ENCODE results near the gene F2RL1.
"Not testable (repeated sequence)": the region's sequence is repeated elsewhere in the genome, so short reads cannot be mapped to it uniquely, and the experiment has no call there.

The F2RL1 gene

DNA sequence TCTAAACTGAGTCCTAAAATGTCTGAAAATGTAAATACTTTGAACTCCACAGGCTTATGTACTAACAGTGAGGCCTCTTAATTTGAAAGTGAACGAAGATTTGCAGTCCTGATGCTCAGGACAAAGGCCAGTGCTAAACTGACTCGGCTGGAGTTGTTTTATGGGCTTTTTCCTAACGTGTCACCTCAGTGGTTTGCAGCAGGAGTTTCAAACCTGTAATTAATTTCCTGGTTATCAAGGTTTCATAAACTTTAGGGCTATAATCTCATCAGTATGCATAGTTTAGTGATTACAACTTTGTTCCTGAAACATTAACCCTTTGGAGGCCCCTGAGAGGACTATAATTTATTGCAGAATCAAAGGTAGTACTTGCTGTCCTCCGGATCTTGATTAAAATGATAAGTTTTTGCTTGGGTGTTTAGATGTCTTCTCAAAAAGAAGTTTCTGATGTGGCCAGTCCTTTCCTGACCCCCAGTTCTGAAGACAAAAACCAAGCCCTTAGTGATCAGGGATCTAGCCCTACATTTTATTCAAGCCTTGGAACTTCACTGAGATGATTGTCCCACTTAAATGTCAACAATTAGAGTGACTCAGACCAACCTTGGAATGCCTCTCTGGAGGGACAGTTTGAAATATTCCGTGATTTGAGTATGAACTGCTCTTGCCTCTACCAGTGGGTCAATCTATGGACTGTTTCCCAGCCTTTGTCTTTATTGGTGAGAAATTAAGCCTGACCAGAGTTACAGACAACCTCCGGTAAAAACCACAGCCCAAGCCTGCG, 19.8 kb downstream of the F2RL1 start:
- DNase-seq = no peak
- in situ Hi-C loops (cut with HindIII; ENCODE audit: low pct_ligation_motif_present, low pct_unique_long_range_greater_than_20kb, low sequenced_read_pairs) = no loop called here

- no peak for DNase-seq
- in situ Hi-C loops (cut with HindIII; ENCODE audit: low pct_ligation_motif_present, low pct_unique_long_range_greater_than_20kb, low sequenced_read_pairs) = no loop called here
Measured at GRCh38 chr5:76841361-76841760, 22.5 kb downstream of the F2RL1 start.

DNA sequence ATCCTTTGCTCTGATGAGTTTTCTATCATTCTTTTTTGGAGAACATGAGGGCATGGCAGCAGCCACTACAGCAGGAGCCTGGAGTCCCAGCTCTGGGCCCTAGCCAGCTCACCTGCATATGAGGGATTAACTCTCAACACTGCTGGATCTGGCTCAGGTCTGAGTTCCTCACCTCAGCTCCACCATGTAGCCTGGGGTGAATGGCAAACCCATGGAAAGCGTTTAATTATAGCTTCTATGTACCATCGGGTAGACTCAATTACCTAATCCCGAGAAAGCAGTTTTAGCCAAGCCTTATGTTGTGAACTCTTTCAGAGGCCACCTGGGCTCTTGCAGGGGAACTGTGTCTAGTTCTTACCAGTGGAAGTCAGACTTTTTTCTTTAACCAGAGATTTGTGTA, 27.1 kb downstream of the F2RL1 start:
- no peak for DNase-seq
- in situ Hi-C loops (cut with HindIII; ENCODE audit: low pct_ligation_motif_present, low pct_unique_long_range_greater_than_20kb, low sequenced_read_pairs) = no loop called here

GRCh38 chr5:76849419-76850291, 30.8 kb downstream of the F2RL1 start, which contains the start of gene S100Z:
Gene S100Z (plus strand): TSS chr5:76850014. CDS start chr5:76875360, 25,346 bp downstream.
- no peak for DNase-seq
- in situ Hi-C loops (cut with HindIII; ENCODE audit: low pct_ligation_motif_present, low pct_unique_long_range_greater_than_20kb, low sequenced_read_pairs) = loop anchor here (25.0 kb wide), 1 partner anchor 188 kb away; the partner anchor contains the start of gene AGGF1

DNA sequence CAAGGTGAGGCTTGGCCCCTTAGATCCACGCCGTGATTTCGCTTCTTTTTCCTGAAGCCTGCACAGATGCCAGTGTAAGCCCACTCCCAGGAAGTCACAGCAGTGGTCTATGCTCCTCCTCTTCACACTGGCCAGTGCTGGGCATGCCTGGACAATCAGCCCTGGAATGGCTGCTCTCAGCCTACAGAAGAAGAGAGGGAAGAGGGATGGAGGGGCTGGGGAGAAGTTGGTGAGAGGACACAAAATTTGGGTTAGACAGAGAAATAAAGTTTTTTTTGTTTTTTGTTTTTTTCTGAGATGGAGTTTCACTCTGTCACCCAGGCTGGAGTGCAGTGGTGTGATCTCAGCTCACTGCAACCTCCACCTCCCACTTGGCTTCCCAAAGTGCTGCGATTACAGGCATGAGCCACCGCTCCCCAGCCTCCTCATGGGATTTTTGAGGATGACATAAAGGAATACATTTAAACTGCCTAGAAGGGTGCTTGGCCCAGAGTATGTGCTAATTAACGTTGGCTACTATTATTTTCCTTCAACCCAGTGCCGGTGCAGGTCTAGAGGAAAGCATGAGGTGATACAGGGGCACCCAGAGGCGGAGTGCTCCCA, 31.8 kb downstream of the F2RL1 start:
- in situ Hi-C loops (cut with HindIII; ENCODE audit: low pct_ligation_motif_present, low pct_unique_long_range_greater_than_20kb, low sequenced_read_pairs) = loop anchor here (25.0 kb wide), 1 partner anchor 187 kb away; the partner anchor contains the start of gene AGGF1
- DNase-seq = no peak

GRCh38 chr5:76851728-76852369, 33.0 kb downstream of the F2RL1 start:
- no peak for DNase-seq
- in situ Hi-C loops (cut with HindIII; ENCODE audit: low pct_ligation_motif_present, low pct_unique_long_range_greater_than_20kb, low sequenced_read_pairs) = loop anchor here (25.0 kb wide), 1 partner anchor 185 kb away; the partner anchor contains the start of gene AGGF1

DNA sequence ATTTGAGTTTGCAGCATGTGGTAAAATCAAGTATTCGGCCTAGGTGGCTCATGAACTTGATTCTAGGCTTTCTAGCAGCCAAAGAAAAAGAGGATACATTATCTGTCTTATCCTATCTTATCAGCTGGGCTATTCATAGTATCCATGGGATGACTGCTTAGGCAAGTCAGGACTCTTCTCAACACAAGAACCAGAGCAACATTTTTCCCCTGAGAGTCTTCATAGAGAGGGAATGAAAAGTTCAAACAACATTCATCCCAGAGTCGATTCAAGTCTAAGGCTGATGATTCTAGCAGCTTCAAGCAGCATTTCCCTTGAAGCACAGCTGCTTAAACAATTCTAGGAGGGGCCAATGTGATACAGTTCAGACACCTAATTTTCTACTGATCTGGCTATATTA, 33.9 kb downstream of the F2RL1 start:
- in situ Hi-C loops (cut with HindIII; ENCODE audit: low pct_ligation_motif_present, low pct_unique_long_range_greater_than_20kb, low sequenced_read_pairs) = loop anchor here (25.0 kb wide), 1 partner anchor 185 kb away; the partner anchor contains the start of gene AGGF1

GRCh38 chr5:76853741-76854140, 34.9 kb downstream of the F2RL1 start:
- in situ Hi-C loops (cut with HindIII; ENCODE audit: low pct_ligation_motif_present, low pct_unique_long_range_greater_than_20kb, low sequenced_read_pairs) = loop anchor here (25.0 kb wide), 1 partner anchor 184 kb away; the partner anchor contains the start of gene AGGF1
- not testable (repeated sequence) for DNase-seq

More for the DNA sequence above, 33.9 kb downstream of the F2RL1 start:
- no peak for DNase-seq

DNA sequence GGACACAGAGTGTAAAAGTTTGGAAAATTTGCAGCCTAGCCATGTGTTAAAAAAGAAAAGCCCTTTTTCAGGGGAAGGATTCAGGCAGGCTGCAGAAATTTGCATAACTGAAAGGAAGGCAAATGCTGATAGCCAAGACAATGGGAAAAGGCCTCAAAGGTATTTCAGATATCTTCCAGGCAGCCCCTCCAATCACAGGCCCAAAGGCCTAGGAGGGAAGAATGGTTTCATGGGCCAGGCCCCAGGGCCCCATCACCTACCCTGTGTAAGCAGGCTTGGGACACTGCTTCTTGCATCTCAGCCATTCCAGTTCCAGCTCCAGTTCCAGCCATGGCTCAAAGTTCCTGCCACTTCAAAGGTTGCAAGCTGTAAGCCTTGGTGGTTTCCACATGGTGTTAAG, 35.8 kb downstream of the F2RL1 start:
- in situ Hi-C loops (cut with HindIII; ENCODE audit: low pct_ligation_motif_present, low pct_unique_long_range_greater_than_20kb, low sequenced_read_pairs) = loop anchor here (25.0 kb wide), 1 partner anchor 183 kb away; the partner anchor contains the start of gene AGGF1
- no peak for DNase-seq

DNA sequence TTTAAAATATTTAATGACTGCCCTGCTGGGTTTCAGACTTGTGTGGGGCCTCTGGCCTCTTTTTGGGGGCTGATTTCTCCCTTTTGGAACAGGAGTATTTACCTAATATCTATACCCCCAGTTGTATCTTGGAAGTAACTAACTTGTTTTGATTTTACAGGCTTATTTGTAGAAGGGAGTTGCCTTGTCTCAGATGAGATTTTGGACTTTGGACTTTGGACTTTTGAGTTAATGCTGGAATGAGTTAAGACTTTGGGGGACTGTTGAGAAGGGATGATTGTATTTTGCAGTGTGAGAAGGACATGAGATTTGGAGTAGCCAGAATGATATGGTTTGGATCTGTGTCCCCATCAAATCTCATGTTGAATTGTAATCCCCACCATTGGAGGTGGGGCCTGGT, 36.7 kb downstream of the F2RL1 start:
- DNase-seq = not testable (repeated sequence)
- in situ Hi-C loops (cut with HindIII; ENCODE audit: low pct_ligation_motif_present, low pct_unique_long_range_greater_than_20kb, low sequenced_read_pairs) = loop anchor here (25.0 kb wide), 1 partner anchor 182 kb away; the partner anchor contains the start of gene AGGF1

DNA sequence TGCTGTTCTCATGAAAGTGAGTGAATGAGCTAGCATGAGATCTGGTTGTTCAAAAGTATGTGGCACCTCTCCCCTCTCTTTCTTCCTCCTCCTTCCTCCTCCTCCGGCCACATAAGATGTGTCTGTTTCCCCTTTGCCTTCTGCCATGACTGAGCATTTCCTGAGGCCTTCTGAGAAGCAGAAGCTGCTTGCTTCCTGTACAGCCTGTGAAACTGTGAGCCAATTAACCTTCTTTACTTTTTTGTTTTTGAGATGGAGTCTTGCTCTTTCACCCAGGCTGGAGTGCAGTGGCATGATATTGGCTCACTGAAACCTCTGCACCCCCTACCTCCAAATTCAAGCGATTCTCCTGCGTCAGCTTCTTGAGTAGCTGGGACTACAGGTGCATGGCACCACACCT, 37.1 kb downstream of the F2RL1 start:
- in situ Hi-C loops (cut with HindIII; ENCODE audit: low pct_ligation_motif_present, low pct_unique_long_range_greater_than_20kb, low sequenced_read_pairs) = loop anchor here (25.0 kb wide), 1 partner anchor 181 kb away; the partner anchor contains the start of gene AGGF1
- no peak for DNase-seq

- not testable (repeated sequence) for DNase-seq
- in situ Hi-C loops (cut with HindIII; ENCODE audit: low pct_ligation_motif_present, low pct_unique_long_range_greater_than_20kb, low sequenced_read_pairs) = loop anchor here (25.0 kb wide), 1 partner anchor 181 kb away; the partner anchor contains the start of gene AGGF1
Measured at GRCh38 chr5:76856800-76857199, 38.0 kb downstream of the F2RL1 start.

- DNase-seq = no peak
- in situ Hi-C loops (cut with HindIII; ENCODE audit: low pct_ligation_motif_present, low pct_unique_long_range_greater_than_20kb, low sequenced_read_pairs) = loop anchor here (25.0 kb wide), 1 partner anchor 178 kb away; the partner anchor contains the start of gene AGGF1
Measured at GRCh38 chr5:76859591-76860247, 40.9 kb downstream of the F2RL1 start.

- no peak for DNase-seq
- in situ Hi-C loops (cut with HindIII; ENCODE audit: low pct_ligation_motif_present, low pct_unique_long_range_greater_than_20kb, low sequenced_read_pairs) = loop anchor here (25.0 kb wide), 1 partner anchor 176 kb away; the partner anchor contains the start of gene AGGF1
Measured at GRCh38 chr5:76861612-76862011, 42.8 kb downstream of the F2RL1 start.

DNA sequence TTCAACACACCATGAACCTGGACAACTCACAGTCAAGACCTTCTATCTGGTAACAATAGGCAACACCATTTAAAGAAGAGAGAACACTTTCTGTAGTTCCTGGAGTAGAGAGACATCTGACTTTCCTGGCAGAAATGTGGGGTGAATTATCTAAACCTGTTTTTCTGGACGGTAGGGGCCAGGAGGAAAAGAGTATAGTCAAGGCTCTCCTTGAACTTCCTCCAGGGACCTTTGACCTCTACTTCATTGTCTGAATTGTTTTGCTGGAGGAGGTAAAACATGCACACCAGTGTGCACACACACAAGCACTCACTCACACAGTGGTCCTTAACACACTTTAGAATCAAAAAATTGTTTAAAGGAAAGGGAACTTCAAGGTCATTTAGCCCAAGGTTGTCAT, 44.2 kb downstream of the F2RL1 start:
- in situ Hi-C loops (cut with HindIII; ENCODE audit: low pct_ligation_motif_present, low pct_unique_long_range_greater_than_20kb, low sequenced_read_pairs) = loop anchor here (25.0 kb wide), 1 partner anchor 174 kb away; the partner anchor contains the start of gene AGGF1

GRCh38 chr5:76866503-76866902, 47.7 kb downstream of the F2RL1 start:
- in situ Hi-C loops (cut with HindIII; ENCODE audit: low pct_ligation_motif_present, low pct_unique_long_range_greater_than_20kb, low sequenced_read_pairs) = loop anchor here (25.0 kb wide), 1 partner anchor 171 kb away; the partner anchor contains the start of gene AGGF1
- no peak for DNase-seq

More for the DNA sequence above, 44.2 kb downstream of the F2RL1 start:
- DNase-seq = no peak

DNA sequence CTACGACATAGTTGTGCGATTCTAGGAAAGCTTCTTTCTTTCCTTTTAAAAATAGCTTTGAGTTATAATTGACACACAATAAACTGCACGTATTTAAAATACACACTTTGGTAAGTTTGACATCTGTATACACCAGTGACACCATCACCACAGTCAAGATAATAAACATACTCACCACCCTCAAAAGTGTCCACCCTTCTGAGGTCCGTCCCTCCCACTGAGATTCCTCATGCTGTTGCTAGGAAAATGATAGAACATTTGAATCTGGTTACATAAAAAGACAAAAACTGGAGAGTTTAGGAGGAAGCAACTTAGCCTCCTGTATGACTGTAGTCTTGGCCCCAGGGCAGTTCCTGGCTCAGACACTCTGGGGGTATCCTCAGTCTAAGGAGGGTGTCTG, 48.2 kb downstream of the F2RL1 start:
- in situ Hi-C loops (cut with HindIII; ENCODE audit: low pct_ligation_motif_present, low pct_unique_long_range_greater_than_20kb, low sequenced_read_pairs) = loop anchor here (25.0 kb wide), 1 partner anchor 170 kb away; the partner anchor contains the start of gene AGGF1
- no peak for DNase-seq
